T-cell (primary cell): ENCODE measurements around the gene COL26A1. TPM values are rescaled to one million over a fixed set of nuclear protein-coding genes. Genes with fewer than 3 reads are reported as not detected.
"Not testable (repeated sequence)": the region's sequence is repeated elsewhere in the genome, so short reads cannot be mapped to it uniquely, and the experiment has no call there.

ENCODE experiments used
- ATAC-seq, 4 experiments: fragments of 200-7000 bp in 3 of 4; fragments of 150-1000 bp in 1 of 4; cut with Tn5 transposase; replicated peaks in 1 of 4; 1 replicate in 3 of 4; 2 replicates in 1 of 4; pipeline ENCODE4 v1.10.0; 2021; ENCODE audit warnings: moderate library complexity in 3 of 4, mild to moderate bottlenecking in 2 of 4, moderate number of reproducible peaks in 1 of 4
- CTCF ChIA-PET, 2 donors: fragments of 300-600 bp; sonication (Branson Sonifier 250); formaldehyde crosslinking; loops; one replicate each; lab custom pipeline; 2022; ENCODE audit warnings: antibody characterized with exemption in 2 of 2; lab: Charles Lee
- POLR2A ChIA-PET, 2 donors: fragments of 300-600 bp; sonication (Branson Sonifier 250); formaldehyde crosslinking; loops; one replicate each; lab custom pipeline; 2022; ENCODE audit warnings: antibody characterized with exemption in 2 of 2; lab: Charles Lee
- DNase-seq, 35 experiments: peaks; one replicate each; pipeline versions ENCODE4 v3.0.0 to v3.0.0-alpha.2; 2013 to 2023
- H3K27ac ChIP-seq: one replicate; pipeline ENCODE4 v1.5.1; 2013; ENCODE audit warnings: low read length
- H3K27me3 ChIP-seq, 2 experiments: replicated peaks in 1 of 2; 1 replicate in 1 of 2; 2 replicates in 1 of 2; pipeline versions ENCODE4 v1.6.1 to v1.7.0; 2013; ENCODE audit warnings: low read length in 1 of 2, mixed read lengths in 1 of 2; ENCODE audit not compliant: control insufficient read depth in 2 of 2, insufficient read depth in 2 of 2; ENCODE audit errors: extremely low read depth in 1 of 2
- H3K36me3 ChIP-seq, 2 donors: 1 replicate in 1 of 2; 2 replicates in 1 of 2; pipeline versions ENCODE4 v1.6.1 to v1.7.0; 2013; ENCODE audit warnings: low read length in 1 of 2; ENCODE audit not compliant: control insufficient read depth in 2 of 2, insufficient read depth in 1 of 2; ENCODE audit errors: extremely low read depth in 1 of 2
- H3K4me1 ChIP-seq, 2 experiments: 1 replicate in 1 of 2; 2 replicates in 1 of 2; pipeline versions ENCODE4 v1.6.1 to v1.7.0; 2013; ENCODE audit warnings: low read length in 2 of 2, mixed read lengths in 1 of 2; ENCODE audit not compliant: insufficient read depth in 2 of 2, control insufficient read depth in 1 of 2; ENCODE audit errors: extremely low read depth in 1 of 2
- H3K4me3 ChIP-seq, 2 donors: 1 replicate in 1 of 2; 2 replicates in 1 of 2; pipeline versions ENCODE4 v1.5.1 to v1.7.0; 2013; ENCODE audit warnings: mild to moderate bottlenecking in 2 of 2, low read length in 1 of 2, moderate library complexity in 1 of 2; ENCODE audit not compliant: control insufficient read depth in 1 of 2; ENCODE audit errors: extremely low read depth in 1 of 2
- H3K9me3 ChIP-seq: 2 replicates; pipeline ENCODE4 v1.7.0; 2013
- H3K27ac Mint-ChIP-seq, 2 donors: one replicate each; pipeline ENCODE4 v1.8.0; 2020 to 2021; ENCODE audit warnings: mild to moderate bottlenecking in 2 of 2, mixed read lengths in 2 of 2
- H3K27me3 Mint-ChIP-seq, 2 donors: one replicate each; pipeline ENCODE4 v1.8.0; 2021 to 2022; ENCODE audit warnings: mixed read lengths in 2 of 2
- H3K36me3 Mint-ChIP-seq: one replicate; pipeline ENCODE4 v1.8.0; 2021; ENCODE audit warnings: mixed read lengths
- H3K4me1 Mint-ChIP-seq, 3 donors: one replicate each; pipeline ENCODE4 v1.8.0; 2020 to 2022; ENCODE audit warnings: mixed read lengths in 3 of 3, mild to moderate bottlenecking in 1 of 3
- H3K4me3 Mint-ChIP-seq, 3 donors: one replicate each; pipeline ENCODE4 v1.8.0; 2020 to 2022; ENCODE audit warnings: mild to moderate bottlenecking in 3 of 3, mixed read lengths in 3 of 3, moderate library complexity in 3 of 3
- H3K9me3 Mint-ChIP-seq, 3 donors: one replicate each; pipeline ENCODE4 v1.8.0; 2020 to 2022; ENCODE audit warnings: mixed read lengths in 3 of 3
- WGBS: methylation state at CpG from one replicate; pipeline ENCODE4 v1.1.5; 2013; ENCODE audit warnings: missing lambda C conversion rate; ENCODE audit not compliant: insufficient coverage; 5-methylcytosine and 5-hydroxymethylcytosine counted together
- total RNA-seq, 35 experiments: library from RNA in 6 of 35; stranded (reverse) in 6 of 35; fragments of 120-200 nt in 1 of 35; gene quantifications; one replicate each; pipeline versions ENCODE4 v1.2.1 to v1.2.4 and lab custom pipeline; 2013 to 2026

COL26A1 gene
- total RNA-seq, 5 donors from 2014 or later (not counting 1 experiment from before 2014, with no cell fraction given): 0.09 TPM; not detected in 4

- H3K9me3 Mint-ChIP-seq, H3K27ac ChIP-seq, CTCF ChIA-PET, ATAC-seq, H3K9me3 ChIP-seq, H3K4me3 ChIP-seq, H3K4me3 Mint-ChIP-seq, H3K4me1 Mint-ChIP-seq, H3K4me1 ChIP-seq, H3K27ac Mint-ChIP-seq, H3K36me3 ChIP-seq, POLR2A ChIA-PET, DNase-seq, H3K36me3 Mint-ChIP-seq: not testable (repeated sequence)
- H3K27me3 Mint-ChIP-seq: peaks cover 12 to 19% of the 10 kb centered on the region in 2 donors
- WGBS: 82% methylated on average over 3 of the region's 7 CpGs
- H3K27me3 ChIP-seq: peaks cover 0 to 32% of the 10 kb centered on the region in 2 experiments
These were observed 142.8 kb downstream of the COL26A1 start for GRCh38 chr7:101505510-101505909.

DNA sequence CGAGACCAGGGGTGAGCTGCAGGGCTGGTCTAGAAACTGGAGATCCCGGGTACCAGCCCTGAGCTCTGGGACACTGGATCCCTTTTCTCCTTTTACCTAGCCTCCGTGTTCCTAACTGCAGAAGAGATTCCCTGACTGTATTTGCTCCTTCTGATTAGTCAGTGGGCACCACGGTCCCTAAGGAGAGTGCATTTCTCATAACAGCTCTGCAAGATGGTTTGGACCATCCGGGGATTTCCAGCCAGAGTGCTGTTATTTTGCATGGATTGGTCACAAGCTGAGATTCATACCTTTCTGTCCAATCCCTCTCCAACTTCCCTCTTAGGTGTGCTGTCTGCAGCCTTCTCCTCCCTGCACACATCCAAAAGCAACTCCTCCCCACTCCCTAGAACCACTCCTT, 143.9 kb downstream of the COL26A1 start:
- Mint-ChIP-seq H3K27me3 (peaks cover 12 to 19% of the 10 kb centered on the region in 2 donors), H3K9me3 (no peaks in the 10 kb centered on the region), H3K4me3 (no peak overlapping the region), H3K4me1 (peaks cover 6 to 10% (median 9%) of the 10 kb centered on the region in 3 donors), H3K27ac (no peak overlapping the region), H3K36me3 (no peaks in the 10 kb centered on the region)
- Histone ChIP-seq H3K27ac (no peak overlapping the region), H3K9me3 (no peaks in the 10 kb centered on the region), H3K36me3 (no peaks in the 10 kb centered on the region), H3K4me1 (peaks cover 0 to 9% of the 10 kb centered on the region in 2 experiments), H3K4me3 (no peak overlapping the region), H3K27me3 (peaks cover 0 to 36% of the 10 kb centered on the region in 2 experiments)
- DNase-seq: no peak
- ATAC-seq: no peak
- ChIA-PET CTCF (interaction anchor here in 1 of 2 donors (0.5 kb wide), 1 partner anchor 55 kb away, joined by 3 read pairs; no protein-coding TSS in a partner anchor), POLR2A (no interaction called here)
- 89% methylated on average over 4 of the region's 5 CpGs for WGBS

DNA sequence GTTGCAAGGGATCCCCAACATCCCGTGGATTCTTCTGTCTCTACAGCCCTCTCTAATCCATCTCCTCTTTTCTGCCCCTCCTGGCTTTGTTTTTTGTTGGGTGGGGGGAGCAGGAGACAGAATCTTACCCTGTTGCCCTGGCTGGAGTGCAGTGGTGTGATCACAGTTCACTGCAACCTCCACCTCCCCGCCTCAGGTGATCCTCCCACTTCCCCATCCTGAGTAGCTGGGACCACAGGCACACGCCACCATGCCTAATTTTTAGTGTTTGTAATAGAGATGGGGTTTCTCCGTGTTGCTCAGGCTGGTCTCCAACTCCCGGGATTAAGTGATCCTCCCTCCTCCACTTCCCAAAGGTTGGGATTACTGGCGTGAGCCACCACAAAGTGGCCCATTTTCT, 144.7 kb downstream of the COL26A1 start:
- H3K4me3 Mint-ChIP-seq: peak overlapping the region in 1 of 3 donors; percentile 30
- peaks cover 6 to 10% (median 9%) of the 10 kb centered on the region in 3 donors for H3K4me1 Mint-ChIP-seq
- no peak overlapping the region for H3K27ac ChIP-seq
- no peak overlapping the region for H3K4me3 ChIP-seq
- peaks cover 14 to 19% of the 10 kb centered on the region in 2 donors for H3K27me3 Mint-ChIP-seq
- H3K9me3 ChIP-seq: no peaks in the 10 kb centered on the region
- ChIA-PET POLR2A (no interaction called here), CTCF (no interaction called here)
- WGBS: 0% methylated on average over 2 of the region's 6 CpGs
- H3K4me1 ChIP-seq: peaks cover 0 to 9% of the 10 kb centered on the region in 2 experiments
- no peak overlapping the region for H3K27ac Mint-ChIP-seq
- no peaks in the 10 kb centered on the region for H3K36me3 Mint-ChIP-seq
- no peaks in the 10 kb centered on the region for H3K9me3 Mint-ChIP-seq
- no peaks in the 10 kb centered on the region for H3K36me3 ChIP-seq
- ATAC-seq (no peak), DNase-seq (no peak)
- H3K27me3 ChIP-seq: peaks cover 0 to 44% of the 10 kb centered on the region in 2 experiments

GRCh38 chr7:101507791-101508252, 145.1 kb downstream of the COL26A1 start:
- WGBS: no CpG with 5 or more reads among the region's 9 CpGs
- ChIA-PET POLR2A (no interaction called here), CTCF (interaction anchor here in 1 of 2 donors (0.7 kb wide), 1 partner anchor 548 kb away, joined by 3 read pairs; no protein-coding TSS in a partner anchor)
- Histone ChIP-seq H3K4me1 (peaks cover 0 to 9% of the 10 kb centered on the region in 2 experiments), H3K9me3 (no peaks in the 10 kb centered on the region), H3K4me3 (no peak overlapping the region), H3K36me3 (no peaks in the 10 kb centered on the region), H3K27ac (no peak overlapping the region), H3K27me3 (peaks cover 0 to 45% of the 10 kb centered on the region in 2 experiments)
- Mint-ChIP-seq H3K4me3 (peak overlapping the region in 1 of 3 donors; percentile 30), H3K27ac (no peak overlapping the region), H3K36me3 (no peaks in the 10 kb centered on the region), H3K9me3 (no peaks in the 10 kb centered on the region), H3K4me1 (peaks cover 6 to 10% (median 9%) of the 10 kb centered on the region in 3 donors), H3K27me3 (peaks cover 14 to 19% of the 10 kb centered on the region in 2 donors)
- ATAC-seq (no peak), DNase-seq (peak in 15 of 35 experiments; percentile 1 to 53 (median 11))

DNA sequence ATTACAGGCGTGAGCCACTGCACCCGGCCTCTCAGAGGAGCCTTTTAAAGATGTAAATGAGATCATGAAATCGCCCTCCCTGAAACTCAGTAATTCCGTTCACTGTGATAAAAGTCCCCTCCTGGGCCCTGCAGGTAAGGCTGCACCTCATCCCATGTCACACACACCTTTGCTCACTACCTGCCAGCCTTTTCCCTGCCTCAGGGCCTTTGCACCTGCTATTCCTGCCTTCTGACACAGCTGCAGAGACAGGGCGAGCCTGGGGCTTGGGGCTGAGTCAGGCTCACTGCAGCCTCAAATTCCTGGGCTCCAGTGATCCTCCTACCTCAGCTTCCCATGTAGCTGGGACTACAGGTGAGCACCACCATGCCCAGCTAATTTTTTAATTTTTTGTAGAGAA, 147.6 kb downstream of the COL26A1 start:
- Mint-ChIP-seq H3K27me3 (peaks cover 21 to 24% of the 10 kb centered on the region in 2 donors), H3K9me3 (no peaks in the 10 kb centered on the region), H3K27ac (no peak overlapping the region), H3K4me3 (no peak overlapping the region), H3K36me3 (no peaks in the 10 kb centered on the region), H3K4me1 (peaks cover 6 to 9% (median 6%) of the 10 kb centered on the region in 3 donors)
- POLR2A ChIA-PET: no interaction called here
- 80% methylated on average over 2 of the region's 5 CpGs for WGBS
- Histone ChIP-seq H3K36me3 (no peaks in the 10 kb centered on the region), H3K27me3 (peaks cover 0 to 56% of the 10 kb centered on the region in 2 experiments), H3K27ac (no peak overlapping the region), H3K4me3 (no peak overlapping the region), H3K9me3 (no peaks in the 10 kb centered on the region), H3K4me1 (peaks cover 0 to 9% of the 10 kb centered on the region in 2 experiments)
- CTCF ChIA-PET: no interaction called here
- DNase-seq (no peak), ATAC-seq (no peak)

GRCh38 chr7:101511965-101512364, 149.3 kb downstream of the COL26A1 start:
- Mint-ChIP-seq H3K9me3 (no peaks in the 10 kb centered on the region), H3K36me3 (no peaks in the 10 kb centered on the region), H3K27me3 (peaks cover 23 to 25% of the 10 kb centered on the region in 2 donors), H3K4me3 (no peak overlapping the region), H3K4me1 (peaks cover 6 to 9% (median 6%) of the 10 kb centered on the region in 3 donors), H3K27ac (no peak overlapping the region)
- Histone ChIP-seq H3K27me3 (peaks cover 0 to 54% of the 10 kb centered on the region in 2 experiments), H3K9me3 (no peaks in the 10 kb centered on the region), H3K4me3 (no peak overlapping the region), H3K4me1 (peaks cover 0 to 9% of the 10 kb centered on the region in 2 experiments), H3K36me3 (no peaks in the 10 kb centered on the region), H3K27ac (no peak overlapping the region)
- 50% methylated on average over 4 of the region's 5 CpGs for WGBS
- ChIA-PET POLR2A (no interaction called here), CTCF (interaction anchor here in 1 of 2 donors (0.6 kb wide), 1 partner anchor 11 kb away, joined by 6 read pairs; no protein-coding TSS in a partner anchor)
- ATAC-seq (no peak), DNase-seq (no peak)
